ENCODE measurements around the gene RGS6.

RGS6 gene

DNA sequence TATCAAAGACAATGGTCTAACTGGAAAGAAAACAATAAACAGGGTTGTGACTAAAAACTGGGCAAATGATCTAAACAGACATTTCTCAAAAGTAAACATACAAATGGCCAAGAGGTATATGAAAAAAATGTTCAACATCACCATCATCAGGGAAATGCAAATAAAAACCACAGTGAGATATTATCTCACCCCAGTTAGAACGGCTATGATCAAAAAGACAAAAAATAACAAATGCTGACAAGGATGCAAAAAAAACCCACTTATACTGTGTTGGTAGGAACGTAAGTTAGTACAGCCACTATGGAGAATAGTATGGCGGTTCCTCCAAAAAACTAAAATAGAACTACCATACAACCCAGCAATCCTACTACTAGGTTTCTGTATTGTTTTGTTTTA lies 470.1 kb downstream of the RGS6 start:
- no peak for DNase-seq (ENCODE audit: low read depth)

DNA sequence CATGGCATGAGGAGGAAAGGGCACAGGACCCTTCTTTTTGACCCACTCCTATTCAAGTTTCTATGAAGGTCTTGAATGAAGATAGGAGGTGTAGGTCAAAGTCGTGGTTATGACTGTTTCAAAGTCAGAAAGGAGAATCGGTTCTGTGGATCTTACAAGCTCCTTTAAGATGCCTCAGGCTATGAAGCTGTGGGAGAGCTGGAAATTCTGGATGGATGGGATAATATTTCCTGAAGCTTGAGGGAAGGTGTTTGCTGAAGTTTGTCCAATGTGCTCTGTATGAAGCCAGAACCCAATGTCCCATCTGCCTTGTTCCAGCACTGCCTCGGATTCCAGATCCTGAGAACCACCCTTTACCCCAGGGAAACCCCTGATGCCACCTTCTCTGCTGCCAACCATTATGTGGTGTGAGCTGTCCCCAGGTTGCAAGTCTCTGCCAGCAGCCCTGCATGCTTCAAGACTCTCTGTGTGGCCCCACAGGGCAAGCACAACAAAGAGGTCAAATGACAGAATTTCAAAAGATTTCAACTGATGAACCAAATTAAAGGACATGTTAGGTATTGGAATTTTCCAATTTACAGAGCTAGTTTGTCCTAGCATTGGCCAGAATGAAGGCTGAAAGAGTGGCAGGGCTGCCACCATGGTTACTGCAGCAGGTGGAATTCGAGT lies 472.0 kb downstream of the RGS6 start:
- no peak for DNase-seq (ENCODE audit: low read depth)

GRCh38 chr14:72404998-72405397 lies 472.8 kb downstream of the RGS6 start:
- no peak for DNase-seq (ENCODE audit: low read depth)

DNA sequence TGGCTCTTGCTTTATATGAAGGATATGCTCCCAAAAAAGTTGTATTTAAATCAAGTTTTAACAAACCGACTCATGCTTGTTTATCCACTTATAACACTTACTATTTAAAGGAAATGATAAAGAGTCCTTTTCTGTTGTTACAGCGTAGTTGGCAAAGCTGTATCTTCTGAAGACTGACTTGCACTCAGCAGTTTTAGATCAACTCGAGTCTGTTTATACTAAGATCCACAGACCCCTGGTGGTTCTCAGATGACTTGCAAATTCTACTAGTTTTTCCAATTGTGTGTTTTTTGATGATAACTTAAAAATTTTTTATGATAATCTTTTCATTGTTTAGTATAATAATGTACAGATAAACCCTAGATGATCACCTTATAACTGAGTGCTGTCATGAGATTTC lies 475.8 kb downstream of the RGS6 start:
- DNase-seq (ENCODE audit: low read depth): no peak

- DNase-seq (ENCODE audit: low read depth): no peak
Measured at GRCh38 chr14:72409047-72409446, 476.8 kb downstream of the RGS6 start.

- no peak for DNase-seq (ENCODE audit: low read depth)
Measured at GRCh38 chr14:72416081-72416849, 484.0 kb downstream of the RGS6 start.

GRCh38 chr14:72416892-72417291 lies 484.7 kb downstream of the RGS6 start:
- no peak for DNase-seq (ENCODE audit: low read depth)

- no peak for DNase-seq (ENCODE audit: low read depth)
Measured at GRCh38 chr14:72418806-72419205, 486.6 kb downstream of the RGS6 start.

GRCh38 chr14:72419226-72419775 lies 487.1 kb downstream of the RGS6 start:
- DNase-seq (ENCODE audit: low read depth): no peak

GRCh38 chr14:72420749-72421474 lies 488.7 kb downstream of the RGS6 start:
- peak; percentile 43 for DNase-seq (ENCODE audit: low read depth)

- no peak for DNase-seq (ENCODE audit: low read depth)
Measured at GRCh38 chr14:72423957-72424356, 491.7 kb downstream of the RGS6 start.

DNA sequence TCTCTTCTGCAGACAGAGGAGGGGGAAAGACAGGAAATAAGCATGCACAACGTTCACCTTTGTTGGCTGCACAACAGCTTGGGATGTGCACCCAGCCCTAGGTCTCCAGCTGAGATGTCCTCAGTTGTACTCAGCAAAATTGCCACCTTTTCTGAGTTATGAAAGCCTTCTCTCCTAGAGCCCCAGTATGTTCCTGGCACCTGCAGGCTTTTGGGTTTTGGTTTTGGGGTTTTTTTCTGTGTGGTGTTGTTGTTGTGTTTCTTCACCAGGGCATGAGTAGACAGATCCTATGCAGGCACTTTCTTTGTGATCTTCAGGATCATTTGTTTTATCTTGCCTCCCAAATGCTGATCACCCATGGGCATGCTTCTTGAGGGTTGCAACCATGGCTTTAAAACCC lies 498.2 kb downstream of the RGS6 start:
- DNase-seq (ENCODE audit: low read depth): no peak

GRCh38 chr14:72432748-72433147 lies 500.5 kb downstream of the RGS6 start:
- no peak for DNase-seq (ENCODE audit: low read depth)

- peak; percentile 9 for DNase-seq (ENCODE audit: low read depth)
Measured at GRCh38 chr14:72433511-72433910, 501.3 kb downstream of the RGS6 start.

- no peak for DNase-seq (ENCODE audit: low read depth)
Measured at GRCh38 chr14:72434856-72435255, 502.6 kb downstream of the RGS6 start.

- DNase-seq (ENCODE audit: low read depth): no peak
Measured at GRCh38 chr14:72439707-72440106, 507.5 kb downstream of the RGS6 start.

GRCh38 chr14:72443256-72443655 lies 511.0 kb downstream of the RGS6 start:
- no peak for DNase-seq (ENCODE audit: low read depth)

DNA sequence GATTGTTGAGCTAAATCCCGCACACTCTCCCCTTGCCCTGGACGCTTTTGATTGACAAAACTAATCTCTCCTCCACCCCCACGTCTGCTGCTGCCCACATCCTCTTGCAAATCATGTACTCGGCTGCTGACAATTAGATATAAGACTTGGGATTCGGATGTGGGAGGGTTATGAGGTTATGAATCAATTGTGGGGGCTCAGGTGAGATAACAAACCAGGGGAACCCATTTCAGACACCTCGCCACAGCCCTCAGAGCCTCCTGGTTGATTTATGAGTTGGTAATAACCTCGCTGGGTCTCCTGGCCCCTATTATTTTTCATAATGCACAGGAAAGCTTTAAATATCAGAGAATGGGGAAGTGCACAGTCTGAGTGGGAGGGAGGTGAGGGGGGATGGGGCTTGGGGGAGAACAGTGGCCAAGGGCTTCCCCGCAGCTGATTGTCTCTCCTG lies 511.8 kb downstream of the RGS6 start:
- DNase-seq (ENCODE audit: low read depth): no peak

DNA sequence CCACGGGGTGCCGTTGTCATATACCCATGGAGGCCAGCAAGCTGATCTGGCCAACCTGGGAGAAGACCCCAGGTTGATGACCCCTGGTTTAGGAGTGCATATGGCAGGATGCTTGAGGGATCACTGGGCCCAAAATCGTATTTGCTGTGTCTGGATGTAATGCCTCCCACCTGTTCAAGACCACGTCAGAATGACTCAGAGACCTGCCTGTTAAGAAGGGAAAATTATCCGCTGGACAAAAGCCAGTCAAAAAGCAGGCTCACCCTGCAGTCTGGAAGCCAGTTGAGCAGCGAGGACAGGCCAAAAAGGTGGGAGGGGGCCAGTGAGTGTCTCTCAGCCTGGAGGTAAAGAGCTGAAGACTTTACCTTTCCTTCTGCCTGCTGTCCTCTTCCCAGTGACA lies 512.5 kb downstream of the RGS6 start:
- no peak for DNase-seq (ENCODE audit: low read depth)

GRCh38 chr14:72448212-72448611 lies 516.0 kb downstream of the RGS6 start:
- DNase-seq (ENCODE audit: low read depth): no peak

DNA sequence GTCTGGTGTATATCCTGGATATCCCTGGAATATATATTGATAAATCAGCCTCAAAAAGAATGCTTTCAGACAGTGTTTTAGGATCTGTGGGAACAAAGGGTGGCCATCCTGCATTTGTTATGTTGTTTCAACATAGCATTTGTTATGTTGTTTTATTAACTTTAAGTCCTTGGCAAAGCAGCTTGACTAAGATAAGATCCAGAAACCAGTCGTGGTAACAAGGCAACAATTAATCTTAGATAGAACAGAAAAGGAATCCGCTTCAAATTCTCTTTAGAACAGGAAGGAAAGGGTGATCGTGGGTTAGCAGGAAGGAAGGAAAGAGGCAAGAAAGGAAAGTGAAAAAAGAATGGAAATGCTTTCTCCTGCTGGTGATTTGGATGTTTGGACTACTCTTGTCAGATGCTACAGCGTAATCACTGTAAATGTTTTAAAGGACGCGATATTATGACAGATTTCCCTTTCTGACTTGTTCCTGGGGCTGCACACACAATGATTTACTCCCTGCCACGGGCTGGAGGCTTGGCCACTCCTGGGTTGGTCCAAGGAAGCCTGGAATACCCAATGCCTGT lies 518.3 kb downstream of the RGS6 start:
- no peak for DNase-seq (ENCODE audit: low read depth)
